Measurements from ENCODE around the gene KRT35. TPM values are rescaled to one million over a fixed set of nuclear protein-coding genes. Genes with fewer than 3 reads are reported as not detected.
A peak's percentile ranks its signal among the peaks of the same experiment; 100 is the strongest.

The KRT35 gene
- total RNA-seq, 8 experiments from 2014 or later, result 0.09 to 0.24 (median 0.17) TPM; not detected in 4

DNA sequence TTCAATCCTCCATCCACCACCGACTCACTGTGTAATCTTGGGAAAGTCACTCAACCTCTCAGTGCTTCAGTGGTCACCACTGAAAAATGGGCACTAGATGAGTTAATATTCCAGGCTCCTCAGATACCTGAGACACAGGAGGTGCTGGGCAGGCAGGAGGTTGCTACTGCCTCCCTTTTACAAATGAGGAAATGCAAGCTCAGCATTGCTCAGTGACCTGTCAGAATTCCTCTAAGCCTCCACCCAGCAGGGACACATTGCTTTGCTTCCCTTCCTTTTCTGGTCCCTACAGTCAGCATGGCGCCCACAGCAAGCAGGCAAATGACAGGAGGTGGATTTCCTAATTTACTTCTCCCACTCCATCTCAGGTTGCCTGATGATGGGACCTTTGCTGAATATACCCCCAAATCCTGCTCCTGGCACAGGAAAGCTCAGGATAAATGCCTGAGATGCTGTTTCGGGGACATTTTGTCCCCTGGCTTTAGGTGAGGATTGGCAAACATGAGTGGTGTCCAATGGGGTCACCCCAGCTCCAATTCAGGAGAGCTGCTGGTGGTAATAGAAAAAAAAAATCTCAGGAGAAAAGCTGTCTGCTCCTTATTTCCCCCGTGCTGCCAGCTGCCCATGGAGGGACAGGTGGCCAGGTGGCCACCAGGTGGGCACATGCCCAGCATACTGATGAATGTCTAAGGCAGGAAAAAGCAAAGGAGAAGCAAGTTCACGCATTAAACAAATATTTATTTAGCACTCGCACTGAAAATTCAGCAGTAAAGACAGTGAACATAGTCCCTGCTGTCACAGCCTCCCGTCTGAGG lies 29.5 kb upstream of the KRT35 start:
- H3K27ac ChIP-seq, result no peak overlapping the region
- peaks cover 4 to 8% of the 10 kb centered on the region in 2 donors for H3K4me1 ChIP-seq (replicated peaks in 1 of 2)
- in situ Hi-C loops (cut with MboI; ENCODE audit: low pct_unique_long_range_greater_than_20kb in 2 of 9, low sequenced_read_pairs in 9 of 9, unreplicated experiment in 9 of 9), result loop anchor here in 1 of 9 experiments (25.0 kb wide), 2 partner anchors 98 to 173 kb away; partner anchors contain the start of gene KRT37
- no peak overlapping the region for H3K4me3 ChIP-seq
- 70 to 100% (median 83%) methylated on average over 2 to 5 of the region's 7 CpGs; no CpG with 5 or more reads in 2 of the 10 experiments for WGBS, 10 experiments
- no peak for ATAC-seq (replicated peaks in 6 of 8)

DNA sequence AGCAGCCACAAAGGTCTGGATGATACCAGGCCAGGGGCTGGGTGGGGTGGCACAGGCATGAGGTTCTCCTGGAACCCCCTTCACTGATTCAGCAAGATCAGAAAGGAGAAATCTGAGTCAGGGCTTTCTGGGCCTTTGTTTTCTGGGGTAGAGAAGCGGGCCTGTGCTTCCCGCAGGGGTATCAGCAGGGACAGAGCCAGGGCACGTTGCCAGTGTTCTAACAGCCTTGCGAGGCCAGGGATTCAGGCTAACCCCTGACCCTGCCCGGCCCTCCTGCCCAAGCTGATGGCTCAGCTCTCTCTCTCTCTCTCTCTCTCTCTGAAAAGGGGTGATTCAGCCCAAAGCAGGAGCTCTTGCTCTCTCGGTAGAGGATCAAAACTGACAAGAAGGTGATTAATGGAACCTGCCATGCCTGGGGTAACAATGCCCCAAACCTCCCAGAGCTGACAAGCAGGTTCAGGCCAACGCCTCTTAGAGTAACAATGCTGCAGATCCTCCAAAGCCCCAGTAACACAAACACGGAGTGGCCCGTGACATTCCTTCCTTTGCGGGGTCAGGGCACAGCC lies 26.4 kb upstream of the KRT35 start:
- no peak overlapping the region for H3K27ac ChIP-seq
- H3K4me3 ChIP-seq, result no peak overlapping the region
- in situ Hi-C loops (cut with MboI; ENCODE audit: low pct_unique_long_range_greater_than_20kb in 2 of 9, low sequenced_read_pairs in 9 of 9, unreplicated experiment in 9 of 9), result loop anchor here in 1 of 9 experiments (25.0 kb wide), 2 partner anchors 95 to 170 kb away; partner anchors contain the start of gene KRT37
- peak in 4 of 8 experiments; percentile 18 to 74 (median 50) for ATAC-seq (replicated peaks in 6 of 8)
- WGBS, 10 experiments, result 13 to 50% (median 25%) methylated on average over 1 to 5 of the region's 10 CpGs; no CpG with 5 or more reads in 6 of the 10 experiments
- H3K4me1 ChIP-seq (replicated peaks in 1 of 2), result peaks cover 4 to 8% of the 10 kb centered on the region in 2 donors

DNA sequence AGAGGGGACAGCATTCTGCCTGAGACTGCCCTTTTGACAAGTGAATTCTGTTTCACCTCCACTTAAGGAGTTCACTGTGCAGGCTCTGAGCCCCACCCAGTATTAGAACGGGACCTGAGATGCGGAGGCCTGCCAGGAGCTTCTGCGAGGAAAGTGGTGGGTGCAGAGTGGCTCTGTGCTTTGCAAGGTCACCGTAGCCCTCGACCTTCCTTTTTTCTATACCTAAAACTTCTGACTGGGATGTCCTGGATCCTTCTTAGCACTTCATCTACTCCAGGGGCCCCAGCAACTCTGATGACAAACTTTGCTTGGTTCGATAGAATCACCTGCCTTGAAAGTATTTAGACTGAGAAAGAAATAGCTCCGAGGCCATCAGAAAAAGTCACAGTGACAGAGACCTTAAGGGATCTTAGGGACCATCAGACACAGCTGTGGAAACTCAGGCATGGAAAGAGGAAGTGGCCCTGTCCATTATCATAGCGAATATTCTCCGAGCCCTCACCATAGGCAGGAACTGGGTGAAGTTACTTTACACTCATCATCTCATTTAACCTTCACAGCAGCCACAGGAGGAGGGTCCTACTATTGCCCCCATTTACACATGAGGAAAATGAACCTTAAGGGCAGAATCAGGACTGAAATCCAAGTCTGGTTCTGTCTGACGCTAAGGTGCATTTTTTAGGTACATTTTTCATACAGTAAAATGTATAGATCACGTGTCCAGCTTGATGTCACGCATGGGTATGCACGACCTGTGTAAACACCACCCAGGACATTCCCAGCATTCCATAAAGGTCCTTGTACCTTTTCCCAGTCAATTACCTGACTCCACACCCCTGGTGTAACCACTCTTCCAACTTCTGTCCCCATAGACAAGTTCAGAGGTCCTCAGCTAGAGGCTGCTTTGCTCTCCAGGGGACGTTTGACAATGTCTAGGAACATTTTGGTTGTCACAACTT lies 25.1 kb upstream of the KRT35 start:
- Histone ChIP-seq H3K27ac (no peak overlapping the region), H3K4me1 (replicated peaks in 1 of 2) (peaks cover 4 to 8% of the 10 kb centered on the region in 2 donors), H3K4me3 (no peak overlapping the region)
- in situ Hi-C loops (cut with MboI; ENCODE audit: low pct_unique_long_range_greater_than_20kb in 2 of 9, low sequenced_read_pairs in 9 of 9, unreplicated experiment in 9 of 9), result loop anchor here in 1 of 9 experiments (25.0 kb wide), 2 partner anchors 94 to 169 kb away; partner anchors contain the start of gene KRT37
- no peak for ATAC-seq (replicated peaks in 6 of 8)
- 43 to 97% (median 83%) methylated on average over 1 to 12 of the region's 14 CpGs; no CpG with 5 or more reads in 1 of the 10 experiments for WGBS, 10 experiments

DNA sequence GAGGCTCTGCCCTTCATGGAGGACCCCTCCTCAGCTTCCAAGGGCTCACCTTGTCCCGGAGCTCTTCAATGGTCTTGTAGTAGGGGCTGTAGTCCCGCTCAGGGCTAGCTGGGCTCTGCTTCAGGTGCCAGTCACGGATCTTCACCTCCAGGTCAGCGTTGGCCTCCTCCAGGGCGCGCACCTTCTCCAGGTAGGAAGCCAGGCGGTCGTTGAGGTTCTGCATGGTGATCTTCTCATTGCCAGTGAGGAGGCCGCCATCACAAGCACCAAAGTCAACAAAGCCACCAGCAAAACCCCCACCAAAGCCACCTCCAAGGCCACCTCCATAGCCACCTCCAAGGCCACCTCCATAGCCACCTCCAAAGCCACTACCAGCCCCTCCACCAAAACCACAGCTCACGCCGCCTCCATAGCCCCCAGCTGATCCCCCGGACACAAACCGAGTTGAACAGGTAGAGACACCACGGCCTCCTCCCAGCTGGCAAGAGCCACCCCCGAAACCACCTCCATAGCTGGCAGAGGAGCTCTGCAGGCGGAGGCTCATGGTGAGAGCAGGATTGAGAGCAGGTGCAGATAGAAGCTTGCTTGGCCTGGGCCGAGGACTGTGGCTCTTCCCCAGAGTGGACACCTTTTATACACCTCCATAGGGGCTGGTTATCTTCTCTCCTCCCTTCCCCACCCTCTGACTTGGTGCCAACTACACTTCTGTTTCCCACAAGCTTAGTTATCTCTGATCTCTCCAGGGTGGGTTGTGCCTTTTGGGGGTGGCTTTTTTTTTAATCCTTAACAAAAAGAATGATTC lies 24.3 kb upstream of the KRT35 start, which contains the start of gene KRT13:
KRT13 (minus strand) TSS at position 606 of the 802 bp plus-strand sequence; CDS start at position 544, 62 bp downstream.
- ATAC-seq (replicated peaks in 6 of 8), result no peak
- Histone ChIP-seq H3K4me1 (replicated peaks in 1 of 2) (peaks cover 6 to 11% of the 10 kb centered on the region in 2 donors), H3K27ac (no peak within 1 kb of the TSS), H3K4me3 (no peak within 1 kb of the TSS)
- in situ Hi-C loops (cut with MboI; ENCODE audit: low pct_unique_long_range_greater_than_20kb in 2 of 9, low sequenced_read_pairs in 9 of 9, unreplicated experiment in 9 of 9), result loop anchor here in 1 of 9 experiments (25.0 kb wide), 2 partner anchors 93 to 168 kb away; partner anchors contain the start of gene KRT37
- WGBS, 10 experiments, result 50 to 100% (median 95%) methylated on average over 1 to 3 of the region's 17 CpGs; no CpG with 5 or more reads in 4 of the 10 experiments

DNA sequence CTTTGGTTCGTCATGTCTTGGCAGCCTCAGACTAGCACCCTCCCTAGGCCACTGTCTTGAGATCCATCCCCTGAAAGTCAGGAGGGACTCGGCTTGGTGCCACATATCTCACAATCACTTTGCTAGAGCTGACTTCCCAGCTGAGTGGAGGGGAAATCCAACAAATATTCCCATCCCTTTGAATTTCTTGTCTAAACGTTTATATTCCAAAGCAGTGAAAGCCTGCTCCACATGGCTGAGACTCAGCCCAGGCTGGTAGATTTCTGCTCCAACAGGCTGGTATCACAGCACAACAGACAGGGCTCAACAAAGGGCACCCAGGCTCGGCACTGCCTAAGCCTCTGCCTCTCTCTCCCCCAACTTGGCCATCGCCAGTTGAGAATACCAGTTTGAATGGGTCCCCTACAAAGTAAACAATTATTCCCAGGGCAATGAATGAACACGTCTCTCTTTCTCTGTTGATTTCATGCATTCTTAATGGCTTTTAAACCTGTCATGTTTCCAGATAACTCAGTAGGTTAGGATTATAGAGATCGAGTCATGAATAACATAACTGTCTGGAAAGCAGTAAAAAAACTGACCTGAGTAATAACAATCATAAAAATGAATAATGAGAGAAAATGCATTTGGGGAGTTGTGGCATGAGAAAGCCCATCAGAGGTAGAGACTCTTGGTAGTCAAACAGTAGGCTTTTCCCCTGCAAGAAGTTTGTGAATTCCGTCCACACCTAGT lies 23.5 kb upstream of the KRT35 start:
- Histone ChIP-seq H3K4me3 (no peak overlapping the region), H3K4me1 (replicated peaks in 1 of 2) (peaks cover 6 to 11% of the 10 kb centered on the region in 2 donors), H3K27ac (no peak overlapping the region)
- peak in 1 of 8 experiments; percentile 71 for ATAC-seq (replicated peaks in 6 of 8)
- WGBS, 10 experiments, result 16 to 100% (median 71%) methylated on average over 1 to 6 of the region's 8 CpGs
- in situ Hi-C loops (cut with MboI; ENCODE audit: low pct_unique_long_range_greater_than_20kb in 2 of 9, low sequenced_read_pairs in 9 of 9, unreplicated experiment in 9 of 9), result loop anchor here in 1 of 9 experiments (25.0 kb wide), 2 partner anchors 92 to 167 kb away; partner anchors contain the start of gene KRT37

DNA sequence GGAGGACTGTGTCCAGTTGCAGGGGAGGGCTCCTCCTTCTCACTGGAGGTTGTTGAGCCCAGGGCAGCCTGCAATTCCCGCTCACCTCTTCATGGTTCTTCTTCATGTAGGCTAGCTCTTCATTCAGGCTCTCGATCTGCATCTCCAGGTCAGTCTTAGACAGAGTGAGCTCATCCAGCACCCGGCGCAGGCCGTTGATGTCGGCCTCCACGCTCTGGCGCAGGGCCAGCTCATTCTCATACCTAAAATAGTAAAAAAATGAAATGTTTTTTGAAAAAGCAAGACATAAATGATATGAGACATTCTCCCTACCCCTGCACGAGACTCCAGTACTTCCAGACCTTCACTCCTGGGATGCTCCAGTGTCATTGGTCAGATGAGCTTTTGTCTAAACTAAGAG lies 22.3 kb upstream of the KRT35 start:
- 60 to 100% (median 86%) methylated on average over 1 to 7 of the region's 9 CpGs; no CpG with 5 or more reads in 2 of the 10 experiments for WGBS, 10 experiments
- Histone ChIP-seq H3K4me3 (no peak overlapping the region), H3K27ac (no peak overlapping the region), H3K4me1 (replicated peaks in 1 of 2) (peaks cover 6 to 11% of the 10 kb centered on the region in 2 donors)
- in situ Hi-C loops (cut with MboI; ENCODE audit: low pct_unique_long_range_greater_than_20kb in 2 of 9, low sequenced_read_pairs in 9 of 9, unreplicated experiment in 9 of 9), result loop anchor here in 1 of 9 experiments (25.0 kb wide), 2 partner anchors 91 to 166 kb away; partner anchors contain the start of gene KRT37
- no peak for ATAC-seq (replicated peaks in 6 of 8)

DNA sequence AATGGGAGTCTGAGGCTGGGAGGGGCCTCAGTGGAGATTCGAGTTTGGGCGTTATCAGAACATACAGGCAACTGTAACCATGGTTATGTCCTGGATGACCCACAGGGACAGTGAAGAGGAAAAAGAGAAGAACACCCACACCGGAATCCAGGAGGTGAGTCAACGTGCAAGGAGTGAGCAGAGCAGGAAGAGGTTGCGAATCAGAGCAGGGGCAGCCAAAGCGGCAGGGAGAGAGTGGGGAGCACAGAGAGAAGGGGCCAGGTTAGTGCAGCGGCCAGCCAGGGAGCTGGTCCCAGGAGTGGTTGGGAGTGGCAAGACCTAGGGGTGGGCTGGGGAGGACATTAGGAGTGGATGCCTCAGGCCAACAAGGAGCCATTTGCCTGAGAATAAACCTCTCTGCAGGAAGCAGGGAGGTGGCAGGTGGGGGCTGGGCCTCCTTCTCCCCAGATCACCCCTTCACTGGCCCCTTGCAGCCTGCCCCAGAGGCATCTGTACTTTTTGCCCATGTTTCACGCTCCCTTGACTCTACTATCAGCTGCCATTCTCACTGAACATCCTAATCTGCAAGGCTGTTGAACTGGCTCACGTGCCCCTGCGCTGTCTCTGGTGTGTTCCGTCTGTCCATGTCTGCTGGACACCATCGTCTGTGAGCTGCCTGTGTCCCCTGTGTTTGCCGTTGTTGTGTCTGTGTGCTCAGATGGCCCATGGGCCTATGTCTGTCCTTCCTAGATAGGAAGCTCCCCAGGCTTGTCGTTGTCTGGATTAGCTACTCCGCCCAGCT lies 19.4 kb upstream of the KRT35 start:
- Histone ChIP-seq H3K4me1 (replicated peaks in 1 of 2) (peaks cover 2 to 3% of the 10 kb centered on the region in 2 donors), H3K27ac (no peak overlapping the region), H3K4me3 (no peak overlapping the region)
- 7 to 88% (median 60%) methylated on average over 2 to 9 of the region's 15 CpGs; no CpG with 5 or more reads in 3 of the 10 experiments for WGBS, 10 experiments
- in situ Hi-C loops (cut with MboI; ENCODE audit: low pct_unique_long_range_greater_than_20kb in 2 of 9, low sequenced_read_pairs in 9 of 9, unreplicated experiment in 9 of 9), result loop anchor here in 1 of 9 experiments (25.0 kb wide), 2 partner anchors 88 to 163 kb away; partner anchors contain the start of gene KRT37
- peak in 6 of 8 experiments; percentile 28 to 76 (median 54) for ATAC-seq (replicated peaks in 6 of 8)

DNA sequence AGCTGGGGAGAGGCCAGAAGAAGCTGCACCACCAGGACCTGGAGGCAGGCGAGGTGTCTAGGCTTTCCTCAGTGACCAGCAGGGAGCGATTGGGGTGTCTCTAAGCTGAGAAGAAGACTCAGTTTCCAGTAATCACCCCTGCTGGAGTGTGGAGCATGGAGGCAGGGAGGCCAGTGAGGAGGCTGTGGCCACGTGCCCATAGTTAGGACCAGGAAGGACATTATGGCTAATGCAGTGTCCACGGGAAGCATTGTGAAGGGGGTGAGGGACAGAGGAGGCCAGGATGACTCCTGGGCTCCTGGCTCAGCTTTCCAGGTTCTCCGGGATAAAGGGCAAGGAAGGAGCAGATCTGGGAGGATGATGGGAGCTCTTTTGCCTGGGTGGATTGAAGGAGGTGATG lies 18.8 kb upstream of the KRT35 start:
- ATAC-seq (replicated peaks in 6 of 8), result no peak
- H3K4me1 ChIP-seq (replicated peaks in 1 of 2), result peaks cover 2 to 3% of the 10 kb centered on the region in 2 donors
- in situ Hi-C loops (cut with MboI; ENCODE audit: low pct_unique_long_range_greater_than_20kb in 2 of 9, low sequenced_read_pairs in 9 of 9, unreplicated experiment in 9 of 9), result loop anchor here in 2 of 9 experiments (25.0 kb wide), 3 partner anchors 87 to 587 kb away; partner anchors contain the start of gene KRT37 (in 1 of the 2)
- no peak overlapping the region for H3K4me3 ChIP-seq
- no peak overlapping the region for H3K27ac ChIP-seq
- WGBS, 10 experiments, result 34 to 100% (median 84%) methylated on average over 1 to 4 of the region's 5 CpGs

DNA sequence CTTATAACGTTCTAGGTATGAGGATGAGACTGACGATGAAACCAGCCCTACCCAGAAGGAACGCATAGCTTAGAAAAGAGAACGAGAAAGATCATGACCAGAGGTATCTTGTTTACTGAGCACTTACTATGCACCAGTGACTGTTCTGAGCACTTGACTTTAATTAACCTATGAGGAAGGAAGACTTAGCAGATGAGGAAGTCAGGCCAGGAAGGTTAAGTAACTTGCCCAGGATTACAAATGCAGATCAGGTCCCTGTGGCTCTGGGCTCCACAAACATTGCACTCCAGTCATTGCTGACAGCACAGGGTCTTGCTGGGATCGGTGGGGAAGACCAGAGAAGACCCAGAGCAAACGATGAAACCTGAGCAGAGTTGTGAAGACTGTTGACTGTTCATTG lies 17.3 kb upstream of the KRT35 start:
- Histone ChIP-seq H3K4me3 (no peak overlapping the region), H3K4me1 (replicated peaks in 1 of 2) (peaks cover 2 to 3% of the 10 kb centered on the region in 2 donors), H3K27ac (no peak overlapping the region)
- no peak for ATAC-seq (replicated peaks in 6 of 8)
- 50 to 95% (median 83%) methylated on average over 1 to 5 of the region's 6 CpGs; no CpG with 5 or more reads in 1 of the 10 experiments for WGBS, 10 experiments
- in situ Hi-C loops (cut with MboI; ENCODE audit: low pct_unique_long_range_greater_than_20kb in 2 of 9, low sequenced_read_pairs in 9 of 9, unreplicated experiment in 9 of 9), result loop anchor here in 2 of 9 experiments (25.0 kb wide), 1 partner anchor 586 kb away; no protein-coding TSS in a partner anchor

DNA sequence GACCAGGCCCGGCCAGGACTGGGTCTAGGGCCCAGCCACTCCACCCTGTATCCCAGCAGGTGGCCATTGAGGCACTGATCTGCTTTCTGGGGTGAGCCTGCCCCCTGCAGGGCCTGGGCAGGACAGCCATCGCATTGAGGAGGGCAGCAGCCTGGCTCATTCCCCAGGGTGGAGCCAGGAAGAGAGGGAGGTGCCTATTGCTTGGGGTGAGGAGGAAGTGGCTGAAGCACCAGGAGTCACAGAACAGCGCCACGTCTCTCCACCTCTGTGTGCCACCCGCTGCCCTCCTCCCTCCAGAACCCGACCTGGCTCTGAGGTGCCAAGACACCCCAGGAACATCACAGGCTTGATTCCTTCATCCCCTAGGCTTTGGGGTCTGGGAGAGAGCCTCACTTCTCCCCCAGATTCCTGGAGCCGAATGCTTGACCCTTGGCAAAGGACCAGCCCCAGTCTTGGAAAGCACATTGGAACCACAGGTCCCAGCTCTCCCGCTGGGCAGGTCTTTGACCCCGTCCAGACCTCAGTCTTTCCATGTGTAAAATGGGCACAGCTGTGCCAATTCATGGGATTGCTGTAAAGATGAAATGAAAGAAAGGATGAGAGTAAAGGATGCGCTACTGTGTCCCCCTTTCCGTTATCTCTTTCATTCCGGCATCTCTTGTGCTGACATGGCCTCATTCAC lies 16.0 kb upstream of the KRT35 start:
- peaks cover 2 to 15% of the 10 kb centered on the region in 2 donors for H3K4me1 ChIP-seq (replicated peaks in 1 of 2)
- no peak overlapping the region for H3K4me3 ChIP-seq
- peak; percentile 19 to 100 (median 77) for ATAC-seq (replicated peaks in 6 of 8)
- in situ Hi-C loops (cut with MboI; ENCODE audit: low pct_unique_long_range_greater_than_20kb in 2 of 9, low sequenced_read_pairs in 9 of 9, unreplicated experiment in 9 of 9), result loop anchor here in 2 of 9 experiments (25.0 kb wide), 1 partner anchor 585 kb away; no protein-coding TSS in a partner anchor
- WGBS, 10 experiments, result 0 to 100% (median 85%) methylated on average over 1 to 6 of the region's 12 CpGs; no CpG with 5 or more reads in 4 of the 10 experiments
- no peak overlapping the region for H3K27ac ChIP-seq
